GM21515 (cell line): ENCODE results near the gene KRTAP5-1.

ENCODE experiments used
- ATAC-seq: cut with Tn5 transposase; IDR thresholded peaks from one replicate; pipeline ENCODE4 v1.9.1; 2021; ENCODE audit not compliant: unreplicated experiment

Gene KRTAP5-1

DNA sequence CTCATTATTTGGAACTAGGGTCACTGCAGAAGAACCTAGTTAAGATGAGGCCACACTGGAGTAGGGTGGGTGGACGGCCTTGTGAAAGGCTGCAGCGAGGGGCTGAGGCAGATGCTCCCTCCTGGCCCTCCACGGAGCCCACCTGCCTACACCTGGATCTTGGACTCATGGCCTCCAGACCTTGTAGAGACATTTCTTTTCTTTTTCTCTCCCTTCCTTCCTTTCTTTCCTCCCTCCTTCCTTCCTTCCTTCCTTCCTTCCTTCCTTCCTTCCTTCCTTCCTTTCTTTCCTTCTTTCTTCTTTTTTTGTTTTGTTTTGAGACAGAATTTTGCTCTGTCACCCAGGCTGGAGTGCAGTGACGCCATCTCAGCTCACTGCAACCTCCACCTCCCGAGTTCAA, 39.7 kb downstream of the KRTAP5-1 start:
- ATAC-seq, result no peak

DNA sequence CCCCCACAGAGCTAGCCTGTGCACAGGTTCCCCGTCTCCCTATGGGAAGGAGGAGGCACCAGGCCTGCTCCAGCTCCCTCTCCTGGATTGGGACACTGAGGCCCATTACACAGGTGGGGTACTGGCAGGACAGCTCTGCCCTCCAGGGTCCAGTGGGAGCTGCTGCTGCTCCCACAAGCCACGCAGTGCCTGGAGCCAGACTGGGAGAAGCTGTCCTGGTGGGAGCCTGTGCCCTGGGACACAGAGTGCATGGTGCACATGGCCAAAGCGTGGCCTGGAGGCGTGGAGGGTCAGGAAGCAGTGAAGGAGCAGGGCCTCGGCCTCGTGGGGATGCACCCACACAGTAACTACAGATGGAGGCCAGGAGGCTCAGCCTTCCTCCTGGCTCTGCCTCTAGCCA, 40.5 kb downstream of the KRTAP5-1 start:
- no peak for ATAC-seq

DNA sequence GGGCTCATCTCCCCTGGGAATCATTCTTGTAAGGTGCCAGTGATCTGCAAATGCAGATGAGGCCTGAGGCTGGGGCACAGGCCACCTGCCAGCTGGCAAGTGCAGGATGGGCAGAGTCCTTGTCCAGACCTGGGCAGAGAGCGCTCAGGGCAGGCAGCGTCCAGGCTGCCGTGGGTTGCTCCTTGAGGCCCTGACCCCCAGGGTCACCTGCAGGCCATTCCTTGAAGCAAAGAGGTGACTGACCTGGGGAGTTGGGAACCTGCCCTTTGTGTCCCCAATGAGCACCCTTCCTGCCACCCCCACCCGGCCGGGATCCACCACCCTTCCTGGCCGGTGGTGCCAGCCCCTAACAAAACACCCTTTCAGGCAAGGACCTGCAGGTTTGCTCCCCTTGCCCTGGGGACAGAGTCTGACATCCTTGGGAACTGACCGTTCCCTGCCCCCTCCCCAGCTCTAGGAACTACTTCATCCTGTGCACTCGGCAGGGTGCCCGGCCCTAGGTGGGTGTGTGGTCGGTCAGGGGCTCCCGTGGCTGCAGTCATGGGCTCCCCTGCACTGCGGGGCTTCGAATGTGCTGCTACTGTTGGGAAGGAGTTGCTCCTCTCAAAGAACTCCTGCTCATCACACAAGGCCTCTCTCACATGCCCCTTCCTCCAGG, 41.3 kb downstream of the KRTAP5-1 start:
- no peak for ATAC-seq

DNA sequence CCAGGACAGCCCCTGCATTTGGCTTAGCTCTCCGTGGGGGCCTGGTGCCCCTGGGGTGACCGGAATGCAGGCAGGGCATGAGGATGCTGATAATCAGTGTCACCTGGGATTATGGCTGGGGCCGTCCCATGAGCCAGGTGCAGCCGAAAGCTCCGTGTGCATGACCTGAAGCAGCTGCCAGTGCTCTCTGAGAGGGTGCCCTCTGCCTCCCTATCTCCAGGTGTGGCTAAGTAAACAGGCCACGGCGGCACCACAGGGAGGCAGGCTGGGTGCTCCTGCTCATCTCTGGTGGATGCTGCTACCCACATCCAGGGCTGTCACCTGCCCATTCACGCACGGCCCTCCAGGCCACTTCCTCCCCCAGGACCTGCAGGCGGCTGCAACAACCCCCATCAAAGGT, 42.8 kb downstream of the KRTAP5-1 start:
- ATAC-seq, result no peak

DNA sequence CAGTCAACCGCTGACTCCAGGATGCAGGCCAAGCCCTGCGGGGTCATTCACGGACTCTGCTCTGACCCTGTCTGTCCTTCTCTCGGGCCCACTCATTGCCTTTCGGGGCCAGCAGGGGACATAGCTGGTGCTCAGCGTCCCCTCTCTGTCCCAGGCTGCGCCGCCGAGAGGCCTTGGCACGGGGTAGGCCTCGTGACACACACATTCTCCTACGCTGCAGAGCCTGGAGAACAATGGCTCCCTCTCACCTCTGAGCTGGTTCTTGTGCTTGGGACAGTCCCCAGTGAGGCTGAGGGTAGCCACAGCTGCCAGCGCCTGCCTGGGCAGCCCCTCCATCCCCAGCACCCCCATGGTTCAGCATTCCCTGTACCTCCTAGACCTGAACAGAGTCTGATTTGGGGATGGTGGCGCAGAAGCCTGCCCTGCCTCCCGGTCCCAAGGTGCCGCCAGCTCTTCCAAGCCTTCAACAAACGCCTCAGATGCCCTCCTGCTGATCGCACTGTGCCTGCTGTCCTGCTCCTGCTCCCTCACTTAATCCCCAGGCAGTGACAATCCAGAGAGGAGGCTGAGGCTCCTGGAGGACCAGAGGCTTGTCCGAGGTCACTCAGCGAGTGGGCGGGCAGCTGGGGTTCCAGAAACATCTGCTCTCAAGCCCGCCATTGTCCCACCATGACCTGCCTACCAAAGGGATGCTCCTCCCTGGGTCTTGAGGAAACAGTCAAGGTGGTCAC, 43.4 kb downstream of the KRTAP5-1 start:
- no peak for ATAC-seq

DNA sequence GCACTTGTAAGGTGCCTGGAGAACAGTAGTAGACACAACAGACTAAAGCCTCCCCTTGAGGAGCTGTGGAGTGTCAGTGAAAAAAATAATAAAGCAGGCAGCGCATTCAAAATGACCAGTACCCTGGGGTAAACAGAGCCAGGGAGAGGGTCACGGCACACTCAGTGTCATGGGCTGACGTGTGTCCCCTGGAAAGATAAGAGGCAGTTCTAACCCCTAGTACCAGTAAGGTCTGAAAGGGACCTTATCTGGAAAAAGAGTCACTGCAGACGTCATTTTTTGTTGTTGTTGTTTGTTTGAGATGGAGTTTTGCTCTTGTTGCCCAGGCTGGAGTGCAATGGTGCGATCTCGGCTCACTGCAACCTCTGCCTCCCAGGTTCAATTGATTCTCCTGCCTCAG, 45.0 kb downstream of the KRTAP5-1 start:
- no peak for ATAC-seq

DNA sequence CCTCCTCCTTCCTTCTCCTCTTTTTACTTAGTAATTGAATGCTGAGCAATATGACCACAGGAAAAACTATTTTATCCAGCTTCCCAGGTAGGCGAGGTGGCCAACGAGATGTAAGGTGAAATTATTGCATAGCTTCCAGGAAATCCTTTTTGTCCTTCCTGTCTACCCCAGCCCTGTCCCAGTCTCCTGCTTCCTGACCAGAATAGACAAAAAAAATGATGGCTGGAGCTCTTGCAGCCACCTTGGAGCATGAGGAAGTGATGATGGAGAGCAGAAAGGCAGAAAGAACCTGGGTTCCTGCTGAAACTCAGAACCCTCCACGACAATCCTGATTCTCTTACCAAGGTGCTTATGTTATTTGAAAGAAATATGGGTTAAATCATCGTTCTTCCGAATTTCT, 46.9 kb downstream of the KRTAP5-1 start:
- ATAC-seq, result no peak

DNA sequence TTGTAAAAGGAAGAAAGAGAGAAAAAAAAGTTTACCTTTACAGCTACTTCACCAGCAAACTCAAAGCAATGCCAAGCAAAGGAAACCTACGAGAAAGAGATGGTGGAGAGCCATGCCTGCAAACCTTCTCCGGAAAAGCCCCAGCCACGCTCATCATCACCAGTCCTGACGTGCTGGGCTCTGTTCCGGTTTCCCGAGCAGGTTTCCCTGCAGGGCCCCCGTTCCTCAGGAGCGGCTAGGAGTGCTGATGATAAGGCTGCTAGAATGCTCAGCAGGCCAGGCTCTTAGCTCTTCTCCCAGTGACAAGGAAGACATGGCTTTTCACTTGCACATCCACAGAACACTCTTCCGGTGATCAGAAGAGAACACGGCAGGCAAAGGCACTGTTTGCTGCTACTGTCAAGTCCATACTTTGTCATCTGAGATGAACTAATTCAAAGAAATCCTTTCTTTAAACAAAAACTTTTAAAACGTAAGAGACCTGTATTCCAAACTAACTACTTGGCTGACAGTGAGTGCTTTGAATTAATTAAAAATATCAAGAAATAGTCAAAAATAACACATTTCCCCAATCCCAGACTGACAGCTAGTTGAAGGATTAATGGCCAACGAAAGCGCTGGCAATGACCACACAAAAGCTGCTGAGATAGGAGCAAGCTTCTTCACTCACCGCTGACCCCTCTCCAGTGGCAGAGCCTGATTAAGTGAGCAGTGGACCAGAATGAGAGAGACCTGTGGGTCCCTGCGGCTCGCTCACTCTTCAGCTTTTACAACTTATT, 48.8 kb downstream of the KRTAP5-1 start:
- no peak for ATAC-seq

DNA sequence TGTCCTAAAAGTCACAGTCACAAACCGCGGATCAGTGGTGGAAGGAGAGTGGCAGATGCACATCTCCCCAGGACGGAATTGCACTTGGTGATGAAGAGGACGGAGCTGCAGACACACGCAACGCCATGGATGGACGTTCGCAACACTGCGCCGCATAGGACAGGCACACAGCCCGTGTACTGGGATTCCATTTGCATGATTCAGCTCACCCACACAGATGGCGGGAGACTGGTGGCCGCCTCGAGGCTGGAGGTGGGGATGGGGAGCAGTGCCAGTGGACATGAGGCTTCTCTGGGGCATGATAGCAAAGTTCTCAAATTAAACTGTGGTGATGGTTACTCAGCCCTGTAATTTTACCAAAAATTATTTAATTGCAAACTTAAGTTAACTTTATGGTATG, 50.4 kb downstream of the KRTAP5-1 start:
- no peak for ATAC-seq
